GM12874 (cell line): ENCODE measurements around the gene AP2B1.

Experiments used
- TF ChIP-seq, protein P1 (sequence below): IDR thresholded peaks from 2 replicates; pipeline ENCODE4 v1.5.1; 2011; ENCODE audit warnings: low read depth, mild to moderate bottlenecking, control low read depth, low read length, moderate library complexity; ENCODE audit not compliant: insufficient read depth

Gene AP2B1

DNA sequence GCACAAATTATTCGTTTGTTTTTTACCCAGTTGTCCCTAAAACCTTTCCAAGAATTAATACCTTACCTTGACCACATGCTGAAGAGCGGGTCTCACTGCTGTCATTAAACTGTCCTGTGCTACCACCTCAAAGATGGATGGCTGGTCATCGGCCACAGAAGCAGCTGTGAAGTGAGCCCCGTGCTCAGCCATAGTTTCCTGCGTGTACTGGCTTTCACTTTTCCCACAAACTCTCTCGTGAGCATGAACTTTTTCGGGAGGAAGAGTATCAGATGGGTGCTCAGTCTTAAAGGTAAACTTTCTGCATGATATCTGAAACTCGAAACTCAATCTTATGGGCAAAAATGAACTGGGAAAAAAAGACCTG lies 9.3 kb upstream of the AP2B1 start:
- TF ChIP-seq, protein P1, sequence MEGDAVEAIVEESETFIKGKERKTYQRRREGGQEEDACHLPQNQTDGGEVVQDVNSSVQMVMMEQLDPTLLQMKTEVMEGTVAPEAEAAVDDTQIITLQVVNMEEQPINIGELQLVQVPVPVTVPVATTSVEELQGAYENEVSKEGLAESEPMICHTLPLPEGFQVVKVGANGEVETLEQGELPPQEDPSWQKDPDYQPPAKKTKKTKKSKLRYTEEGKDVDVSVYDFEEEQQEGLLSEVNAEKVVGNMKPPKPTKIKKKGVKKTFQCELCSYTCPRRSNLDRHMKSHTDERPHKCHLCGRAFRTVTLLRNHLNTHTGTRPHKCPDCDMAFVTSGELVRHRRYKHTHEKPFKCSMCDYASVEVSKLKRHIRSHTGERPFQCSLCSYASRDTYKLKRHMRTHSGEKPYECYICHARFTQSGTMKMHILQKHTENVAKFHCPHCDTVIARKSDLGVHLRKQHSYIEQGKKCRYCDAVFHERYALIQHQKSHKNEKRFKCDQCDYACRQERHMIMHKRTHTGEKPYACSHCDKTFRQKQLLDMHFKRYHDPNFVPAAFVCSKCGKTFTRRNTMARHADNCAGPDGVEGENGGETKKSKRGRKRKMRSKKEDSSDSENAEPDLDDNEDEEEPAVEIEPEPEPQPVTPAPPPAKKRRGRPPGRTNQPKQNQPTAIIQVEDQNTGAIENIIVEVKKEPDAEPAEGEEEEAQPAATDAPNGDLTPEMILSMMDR: no peak

DNA sequence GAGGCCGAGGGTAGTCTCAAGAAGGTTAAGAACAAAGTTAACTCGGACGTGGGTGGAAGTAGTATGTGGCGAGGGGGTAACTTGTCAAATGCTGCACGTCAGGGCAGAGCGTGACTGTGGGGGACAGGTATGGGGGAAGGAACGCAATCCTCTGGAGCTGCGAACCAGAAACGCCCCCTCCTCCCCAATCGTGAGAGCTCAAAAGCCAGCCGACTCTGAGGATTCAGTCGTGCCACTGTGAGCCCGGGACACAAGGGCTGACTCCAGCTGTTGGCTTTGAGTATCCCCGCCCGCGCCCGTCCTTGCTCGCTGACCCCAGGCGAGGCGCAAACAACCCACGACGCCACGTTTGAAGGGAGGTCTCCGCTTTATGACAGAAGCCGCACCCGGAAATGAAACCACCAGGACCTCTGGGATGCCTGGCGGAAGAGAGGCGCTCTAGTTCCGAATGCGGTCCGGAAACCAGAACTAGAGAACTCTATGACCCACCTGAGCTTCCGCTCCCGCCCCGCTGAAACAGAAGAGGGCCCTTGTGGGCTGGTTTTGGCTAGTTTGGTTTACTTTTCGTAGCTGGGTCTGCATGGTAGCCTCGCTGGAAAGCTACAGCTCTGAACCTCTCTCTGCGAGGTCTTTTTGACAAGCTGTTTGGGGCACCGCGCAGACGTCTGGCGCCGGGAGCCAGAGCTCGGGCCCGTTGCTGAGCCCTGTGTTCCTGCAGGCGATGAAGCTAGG lies 8.8 kb upstream of the AP2B1 start, which contains the start of gene PEX12:
Gene PEX12, minus strand, starts transcription at position 375 of the 732 bp plus-strand sequence. CDS start 550 bp downstream, outside the sequence.
- TF ChIP-seq, protein P1: no peak

DNA sequence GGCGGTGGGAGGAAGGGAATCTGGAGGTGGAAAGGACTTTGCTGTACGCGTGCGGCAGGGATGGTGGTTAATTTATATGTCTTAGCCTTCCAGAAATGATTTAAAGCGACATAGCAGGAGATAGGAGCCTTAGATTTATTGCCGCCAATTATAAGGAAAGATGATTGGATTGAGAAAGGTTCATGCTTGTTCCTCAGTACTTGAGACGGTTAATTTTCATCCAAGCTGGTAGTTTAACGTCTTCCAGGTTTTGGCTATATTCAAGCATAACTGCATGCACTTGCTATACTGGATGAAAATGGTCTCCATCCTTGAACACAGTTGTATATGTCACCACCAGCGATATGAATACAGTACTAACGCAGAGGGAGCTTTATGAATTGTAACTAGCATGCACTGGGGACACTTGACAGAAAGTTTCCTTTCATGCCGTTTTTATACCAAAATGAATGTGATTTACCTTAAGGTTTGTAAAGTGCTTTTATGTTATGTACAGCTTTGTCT lies 8.1 kb upstream of the AP2B1 start:
- TF ChIP-seq, protein P1: no peak

DNA sequence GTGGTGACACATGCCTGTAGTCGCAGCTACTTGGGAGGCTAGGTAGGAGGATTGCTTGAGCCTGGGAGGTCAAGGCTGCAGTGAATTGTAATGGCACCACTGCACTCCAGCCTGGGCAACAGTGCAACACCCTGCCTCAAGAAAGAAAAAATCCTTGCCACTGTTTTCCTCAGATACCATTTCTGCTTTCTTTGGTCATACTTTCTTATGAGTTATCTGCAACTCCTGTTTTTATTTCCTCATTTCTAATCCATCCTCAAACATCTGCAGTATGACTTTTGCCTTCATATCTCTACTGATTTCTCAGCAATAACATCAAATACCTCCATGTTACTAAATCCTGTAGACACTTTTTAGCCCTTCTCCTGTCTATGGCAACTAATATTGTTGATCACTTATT lies 3.1 kb upstream of the AP2B1 start:
- TF ChIP-seq, protein P1: no peak

DNA sequence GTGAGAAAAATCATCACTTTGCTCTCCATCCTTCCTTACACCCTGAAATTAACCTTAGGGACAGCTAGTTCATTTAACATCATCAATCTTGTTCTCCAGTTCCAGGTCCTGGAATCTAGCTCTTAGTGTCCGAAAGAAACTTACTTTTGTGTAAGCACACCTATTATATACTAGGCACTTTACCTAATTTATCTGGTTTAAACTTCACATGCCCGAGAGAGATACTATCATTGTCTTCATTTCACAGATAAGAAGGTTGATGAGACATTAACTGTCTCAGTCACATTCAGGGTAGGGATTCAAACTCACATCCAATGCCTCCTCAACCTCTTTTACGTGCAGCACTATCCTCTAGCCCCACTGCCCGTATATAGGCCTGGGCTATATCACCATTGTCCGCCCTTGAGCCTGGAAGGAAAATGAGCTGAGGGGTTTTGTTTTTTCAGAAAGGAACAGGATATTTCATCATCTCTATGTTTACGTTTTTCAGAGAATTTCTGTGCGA lies 501 bp upstream of the AP2B1 start:
- TF ChIP-seq, protein P1: no peak

DNA sequence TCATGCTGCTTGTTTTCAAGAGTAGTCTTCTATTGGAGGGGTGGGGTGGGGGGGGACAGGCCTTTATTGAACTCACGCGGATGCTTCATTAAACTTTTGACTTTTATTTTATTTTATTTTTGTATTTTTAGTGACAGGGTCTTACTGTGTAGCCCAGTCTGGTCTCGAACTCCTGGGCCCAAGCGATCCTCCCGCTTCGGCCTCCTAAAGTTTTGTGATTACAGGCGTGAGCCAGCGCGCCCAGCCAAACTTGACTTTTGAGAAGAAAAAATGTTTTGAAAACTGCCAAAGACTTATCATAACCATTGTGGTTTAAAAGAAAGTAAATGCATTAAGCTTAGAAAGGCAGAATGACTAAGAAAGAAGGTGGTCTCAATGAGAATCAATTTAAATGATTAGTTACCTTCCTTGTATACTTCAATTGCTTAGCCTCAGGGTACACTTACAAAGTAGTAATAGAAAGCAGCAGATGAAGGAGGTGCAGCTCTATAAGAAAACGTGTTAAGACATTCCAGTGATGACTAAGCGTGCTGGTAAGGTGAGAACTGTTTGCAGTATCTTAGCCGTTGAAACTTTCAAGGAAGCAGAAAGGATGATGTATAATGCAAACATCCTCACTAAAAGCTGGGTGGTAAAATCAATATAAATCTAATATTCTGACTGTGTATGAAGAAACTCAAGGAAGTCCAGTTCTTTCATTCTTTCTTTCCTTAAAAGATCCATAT lies 1.2 kb downstream of the AP2B1 start:
- TF ChIP-seq, protein P1: no peak

DNA sequence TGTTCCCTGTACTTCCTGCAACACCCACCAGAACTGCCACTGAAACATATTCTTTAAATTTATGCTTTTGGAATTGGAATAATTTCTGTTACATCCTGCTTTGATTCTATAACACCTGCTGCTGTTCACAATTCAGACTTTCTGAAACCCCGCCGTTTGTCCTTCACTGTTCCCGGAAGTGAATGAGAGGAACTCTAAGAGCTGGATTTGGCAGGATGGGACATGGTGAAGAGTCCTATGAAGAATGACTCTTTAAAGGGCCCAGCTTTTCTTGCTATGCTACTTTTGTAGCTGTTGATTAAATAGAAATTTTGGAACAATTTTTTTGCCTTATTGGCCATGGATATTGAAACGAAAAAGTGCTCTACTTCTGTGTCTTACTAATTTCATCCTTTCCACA lies 8.9 kb downstream of the AP2B1 start:
- TF ChIP-seq, protein P1: no peak
